ENCODE measurements around the gene IRAK3. TPM values are rescaled to one million over a fixed set of nuclear protein-coding genes. Genes with fewer than 3 reads are reported as not detected.
"Not testable (repeated sequence)": the region's sequence is repeated elsewhere in the genome, so short reads cannot be mapped to it uniquely, and the experiment has no call there.

The IRAK3 gene
- total RNA-seq, 2 donors from 2014 or later, result 0.66 to 1.0 TPM

- no peaks in the 10 kb centered on the region for H3K36me3 Mint-ChIP-seq
- H3K27ac Mint-ChIP-seq, result no peak overlapping the region
- DNase-seq (ENCODE audit: low spot score in 2 of 2) (no peak), ATAC-seq (no peak)
- H3K9me3 Mint-ChIP-seq, result no peaks in the 10 kb centered on the region
These were observed 46.7 kb downstream of the IRAK3 start for GRCh38 chr12:66235626-66236281.

GRCh38 chr12:66236282-66236675 is 47.3 kb downstream of the IRAK3 start:
- H3K9me3 Mint-ChIP-seq; ATAC-seq; H3K36me3 Mint-ChIP-seq; H3K27ac Mint-ChIP-seq; DNase-seq (ENCODE audit: low spot score in 2 of 2): not testable (repeated sequence)

- ATAC-seq, result no peak
- Mint-ChIP-seq H3K27ac (no peak overlapping the region), H3K36me3 (no peaks in the 10 kb centered on the region)
These were observed 48.0 kb downstream of the IRAK3 start for GRCh38 chr12:66236969-66237368.

GRCh38 chr12:66237505-66238175 is 48.6 kb downstream of the IRAK3 start:
- no peak for ATAC-seq
- no peaks in the 10 kb centered on the region for H3K36me3 Mint-ChIP-seq
- no peaks in the 10 kb centered on the region for H3K9me3 Mint-ChIP-seq
- no peak for DNase-seq (ENCODE audit: low spot score in 2 of 2)
- H3K27ac Mint-ChIP-seq, result no peak overlapping the region

More at GRCh38 chr12:66236969-66237368, 48.0 kb downstream of the IRAK3 start:
- H3K9me3 Mint-ChIP-seq, result no peaks in the 10 kb centered on the region
- no peak for DNase-seq (ENCODE audit: low spot score in 2 of 2)

- H3K9me3 Mint-ChIP-seq, result no peaks in the 10 kb centered on the region
- no peaks in the 10 kb centered on the region for H3K36me3 Mint-ChIP-seq
- ATAC-seq (no peak), DNase-seq (ENCODE audit: low spot score in 2 of 2) (no peak)
- H3K27ac Mint-ChIP-seq, result no peak overlapping the region
These were observed 50.3 kb downstream of the IRAK3 start for GRCh38 chr12:66239295-66239694.

GRCh38 chr12:66240096-66240820 is 51.2 kb downstream of the IRAK3 start:
- Mint-ChIP-seq H3K9me3 (no peaks in the 10 kb centered on the region), H3K27ac (no peak overlapping the region), H3K36me3 (no peaks in the 10 kb centered on the region)
- DNase-seq (ENCODE audit: low spot score in 2 of 2) (no peak), ATAC-seq (no peak)

GRCh38 chr12:66241061-66242043 is 52.3 kb downstream of the IRAK3 start:
- ATAC-seq (no peak), DNase-seq (ENCODE audit: low spot score in 2 of 2) (no peak)
- Mint-ChIP-seq H3K9me3 (no peaks in the 10 kb centered on the region), H3K36me3 (no peaks in the 10 kb centered on the region), H3K27ac (no peak overlapping the region)

GRCh38 chr12:66242311-66242710 is 53.3 kb downstream of the IRAK3 start:
- DNase-seq (ENCODE audit: low spot score in 2 of 2) (no peak), ATAC-seq (no peak)
- Mint-ChIP-seq H3K36me3 (no peaks in the 10 kb centered on the region), H3K27ac (peak overlapping the region in 1 of 2 donors; percentile 19), H3K9me3 (no peaks in the 10 kb centered on the region)

- Mint-ChIP-seq H3K9me3 (no peaks in the 10 kb centered on the region), H3K36me3 (no peaks in the 10 kb centered on the region), H3K27ac (no peak overlapping the region)
- no peak for ATAC-seq
- DNase-seq (ENCODE audit: low spot score in 2 of 2), result no peak
These were observed 54.9 kb downstream of the IRAK3 start for GRCh38 chr12:66243911-66244310.

GRCh38 chr12:66244446-66244845 is 55.4 kb downstream of the IRAK3 start:
- no peak for ATAC-seq
- H3K27ac Mint-ChIP-seq, result no peak overlapping the region
- no peak for DNase-seq (ENCODE audit: low spot score in 2 of 2)

GRCh38 chr12:66247741-66248140 is 58.7 kb downstream of the IRAK3 start:
- Mint-ChIP-seq H3K36me3 (no peaks in the 10 kb centered on the region), H3K9me3 (no peaks in the 10 kb centered on the region), H3K27ac (no peak overlapping the region)
- DNase-seq (ENCODE audit: low spot score in 2 of 2) (no peak), ATAC-seq (no peak)

More at GRCh38 chr12:66244446-66244845, 55.4 kb downstream of the IRAK3 start:
- H3K9me3 Mint-ChIP-seq, result no peaks in the 10 kb centered on the region
- H3K36me3 Mint-ChIP-seq, result no peaks in the 10 kb centered on the region

- ATAC-seq (no peak), DNase-seq (ENCODE audit: low spot score in 2 of 2) (no peak)
- no peaks in the 10 kb centered on the region for H3K9me3 Mint-ChIP-seq
- no peaks in the 10 kb centered on the region for H3K36me3 Mint-ChIP-seq
- H3K27ac Mint-ChIP-seq, result no peak overlapping the region
These were observed 62.0 kb downstream of the IRAK3 start for GRCh38 chr12:66251049-66251448.

GRCh38 chr12:66252771-66253170 is 63.8 kb downstream of the IRAK3 start:
- Mint-ChIP-seq H3K27ac (no peak overlapping the region), H3K36me3 (no peaks in the 10 kb centered on the region), H3K9me3 (no peaks in the 10 kb centered on the region)
- ATAC-seq (no peak), DNase-seq (ENCODE audit: low spot score in 2 of 2) (no peak)

GRCh38 chr12:66255737-66256136 is 66.7 kb downstream of the IRAK3 start:
- Mint-ChIP-seq H3K36me3 (no peaks in the 10 kb centered on the region), H3K9me3 (no peaks in the 10 kb centered on the region), H3K27ac (no peak overlapping the region)
- ATAC-seq (no peak), DNase-seq (ENCODE audit: low spot score in 2 of 2) (no peak)

GRCh38 chr12:66258011-66258410 is 69.0 kb downstream of the IRAK3 start:
- Mint-ChIP-seq H3K9me3 (no peaks in the 10 kb centered on the region), H3K36me3 (no peaks in the 10 kb centered on the region), H3K27ac (no peak overlapping the region)
- ATAC-seq (no peak), DNase-seq (ENCODE audit: low spot score in 2 of 2) (no peak)

GRCh38 chr12:66262737-66263136 is 73.7 kb downstream of the IRAK3 start:
- H3K36me3 Mint-ChIP-seq, result no peaks in the 10 kb centered on the region
- H3K9me3 Mint-ChIP-seq, result no peaks in the 10 kb centered on the region
- DNase-seq (ENCODE audit: low spot score in 2 of 2), result no peak
- no peak for ATAC-seq
- H3K27ac Mint-ChIP-seq, result no peak overlapping the region
